Thoracic aorta (tissue), 2 donors: ENCODE data around the gene PTPRG. TPM values are rescaled to one million over a fixed set of nuclear protein-coding genes. Genes with fewer than 3 reads are reported as not detected.

Experiments used
- ATAC-seq: fragments of 150-250 bp; one replicate; pipeline ENCODE4 v1.8.0; 2017; ENCODE audit warnings: low read depth; ENCODE audit not compliant: insufficient number of reproducible peaks, low FRiP score
- DNase-seq: peaks from one replicate; pipeline ENCODE4 v3.0.0-alpha.2; 2020; ENCODE audit warnings: low spot score
- H3K27ac ChIP-seq, 2 donors: fragments of 200-600 bp; sonication (generic); 1 replicate in 1 of 2; 2 replicates in 1 of 2; pipeline ENCODE4 v1.5.1; 2016; ENCODE audit warnings: mild to moderate bottlenecking in 2 of 2, moderate library complexity in 2 of 2
- H3K27me3 ChIP-seq: fragments of 200-600 bp; sonication (generic); replicated peaks from 2 replicates; pipeline ENCODE4 v1.6.0; 2016; ENCODE audit warnings: mild to moderate bottlenecking; ENCODE audit not compliant: insufficient read depth
- H3K36me3 ChIP-seq: fragments of 200-600 bp; sonication (generic); one replicate; pipeline ENCODE4 v1.5.1; 2016
- H3K4me1 ChIP-seq, 2 donors: fragments of 200-600 bp; sonication (generic); 1 replicate in 1 of 2; 2 replicates in 1 of 2; pipeline versions ENCODE4 v1.5.1 to v1.6.0; 2016; ENCODE audit warnings: low read depth in 2 of 2, mild to moderate bottlenecking in 1 of 2; ENCODE audit not compliant: control insufficient read depth in 1 of 2
- H3K4me3 ChIP-seq: fragments of 200-600 bp; sonication (generic); 2 replicates; pipeline ENCODE4 v1.5.1; 2016; ENCODE audit warnings: mild to moderate bottlenecking
- H3K9me3 ChIP-seq: fragments of 200-600 bp; sonication (generic); 2 replicates; pipeline ENCODE4 v1.5.1; 2016
- total RNA-seq, 2 donors: library from RNA; depleted of rRNA; stranded (reverse); fragments of >200 nt; gene quantifications; one replicate each; pipeline versions ENCODE4 v1.1.0 to v1.2.3, GENCODE V29; 2016
- TF ChIP-seq, protein P1 (sequence below): fragments of 200-600 bp; sonication (generic); IDR thresholded peaks from one replicate; pipeline ENCODE4 v1.5.1; 2019; ENCODE audit warnings: antibody characterized with exemption

PTPRG gene
- total RNA-seq, 2 donors from 2014 or later: 154 to 208 TPM

DNA sequence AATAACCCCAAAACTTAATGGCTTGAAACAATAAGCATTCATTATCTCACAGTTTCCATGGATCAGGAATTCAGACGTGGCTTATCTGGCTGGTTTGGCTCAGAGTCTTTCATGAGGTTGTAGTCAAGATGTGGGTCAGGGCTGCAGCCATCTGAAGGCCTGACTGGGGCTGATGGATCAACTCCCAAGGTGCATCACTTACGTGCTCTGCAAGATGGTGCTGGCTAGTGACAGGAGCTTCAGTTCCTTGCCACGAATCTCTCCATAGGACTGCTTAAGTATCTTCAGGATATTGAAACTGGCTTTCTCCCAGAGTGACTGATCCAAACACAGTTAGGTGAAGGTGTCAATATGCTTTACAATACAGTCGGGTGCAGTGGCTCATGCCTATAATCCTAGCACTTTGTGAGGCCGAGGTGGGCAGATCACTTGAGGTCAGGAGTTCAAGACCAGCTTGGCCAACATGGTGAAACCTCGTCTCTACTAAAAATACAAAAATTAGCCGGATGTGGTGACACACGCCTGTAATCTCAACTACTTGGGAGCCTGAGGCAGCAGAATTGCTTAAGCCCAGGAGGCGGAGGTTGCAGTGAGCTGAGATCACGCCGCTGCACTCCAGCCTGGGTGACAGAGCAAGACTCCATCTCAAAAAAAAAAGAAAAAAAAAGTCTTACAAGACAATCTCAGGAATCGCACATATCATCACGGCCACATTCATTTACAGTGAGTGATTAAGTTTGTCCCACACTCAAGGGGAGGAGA is 28.5 kb upstream of the PTPRG start:
- no peak for DNase-seq
- no peak overlapping the region for H3K4me3 ChIP-seq
- H3K27ac ChIP-seq: no peak overlapping the region
- no peaks in the 10 kb centered on the region for H3K27me3 ChIP-seq
- H3K4me1 ChIP-seq: no peaks in the 10 kb centered on the region
- H3K9me3 ChIP-seq: no peaks in the 10 kb centered on the region
- H3K36me3 ChIP-seq: no peaks in the 10 kb centered on the region
- ATAC-seq: no peak
- TF ChIP-seq, protein P1, sequence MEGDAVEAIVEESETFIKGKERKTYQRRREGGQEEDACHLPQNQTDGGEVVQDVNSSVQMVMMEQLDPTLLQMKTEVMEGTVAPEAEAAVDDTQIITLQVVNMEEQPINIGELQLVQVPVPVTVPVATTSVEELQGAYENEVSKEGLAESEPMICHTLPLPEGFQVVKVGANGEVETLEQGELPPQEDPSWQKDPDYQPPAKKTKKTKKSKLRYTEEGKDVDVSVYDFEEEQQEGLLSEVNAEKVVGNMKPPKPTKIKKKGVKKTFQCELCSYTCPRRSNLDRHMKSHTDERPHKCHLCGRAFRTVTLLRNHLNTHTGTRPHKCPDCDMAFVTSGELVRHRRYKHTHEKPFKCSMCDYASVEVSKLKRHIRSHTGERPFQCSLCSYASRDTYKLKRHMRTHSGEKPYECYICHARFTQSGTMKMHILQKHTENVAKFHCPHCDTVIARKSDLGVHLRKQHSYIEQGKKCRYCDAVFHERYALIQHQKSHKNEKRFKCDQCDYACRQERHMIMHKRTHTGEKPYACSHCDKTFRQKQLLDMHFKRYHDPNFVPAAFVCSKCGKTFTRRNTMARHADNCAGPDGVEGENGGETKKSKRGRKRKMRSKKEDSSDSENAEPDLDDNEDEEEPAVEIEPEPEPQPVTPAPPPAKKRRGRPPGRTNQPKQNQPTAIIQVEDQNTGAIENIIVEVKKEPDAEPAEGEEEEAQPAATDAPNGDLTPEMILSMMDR: no peak

DNA sequence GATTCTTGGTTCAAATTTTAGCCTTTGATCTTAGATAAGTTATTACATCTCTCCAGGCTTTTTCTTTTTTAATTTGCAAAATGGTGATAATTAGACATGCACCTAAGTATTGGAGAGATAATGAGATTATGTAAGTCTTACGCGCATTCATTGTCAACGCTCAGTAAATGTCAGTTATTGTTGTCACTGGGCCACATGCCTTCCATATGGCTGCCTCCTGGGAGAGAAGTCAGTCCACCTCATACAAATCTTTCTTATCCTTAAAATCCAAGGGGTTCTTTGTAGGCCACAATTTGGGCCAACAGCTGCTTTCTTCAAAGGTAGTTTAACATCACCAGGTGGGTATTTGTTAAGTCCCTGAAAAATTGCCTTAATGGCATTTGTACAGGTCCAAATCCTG is 25.5 kb upstream of the PTPRG start:
- Histone ChIP-seq H3K27ac (no peak overlapping the region), H3K27me3 (no peaks in the 10 kb centered on the region), H3K9me3 (no peaks in the 10 kb centered on the region), H3K36me3 (no peaks in the 10 kb centered on the region), H3K4me1 (no peaks in the 10 kb centered on the region), H3K4me3 (no peak overlapping the region)
- ATAC-seq (no peak), DNase-seq (no peak)
- TF ChIP-seq, protein P1: no peak

- H3K9me3 ChIP-seq: no peaks in the 10 kb centered on the region
- no peaks in the 10 kb centered on the region for H3K36me3 ChIP-seq
- H3K4me3 ChIP-seq: no peak overlapping the region
- no peak for ATAC-seq
- no peaks in the 10 kb centered on the region for H3K27me3 ChIP-seq
- TF ChIP-seq, protein P1: no peak
- no peaks in the 10 kb centered on the region for H3K4me1 ChIP-seq
- H3K27ac ChIP-seq: no peak overlapping the region
- DNase-seq: no peak
These were observed 24.0 kb upstream of the PTPRG start for GRCh38 chr3:61537366-61537765.

- H3K4me1 ChIP-seq: no peaks in the 10 kb centered on the region
- H3K9me3 ChIP-seq: no peaks in the 10 kb centered on the region
- no peak overlapping the region for H3K27ac ChIP-seq
- no peak overlapping the region for H3K4me3 ChIP-seq
- TF ChIP-seq, protein P1: no peak
- DNase-seq (no peak), ATAC-seq (no peak)
- H3K36me3 ChIP-seq: no peaks in the 10 kb centered on the region
- no peaks in the 10 kb centered on the region for H3K27me3 ChIP-seq
These were observed 22.9 kb upstream of the PTPRG start for GRCh38 chr3:61538486-61538885.

GRCh38 chr3:61541694-61542093 is 19.7 kb upstream of the PTPRG start:
- Histone ChIP-seq H3K4me1 (no peaks in the 10 kb centered on the region), H3K27me3 (no peaks in the 10 kb centered on the region), H3K36me3 (no peaks in the 10 kb centered on the region), H3K9me3 (no peaks in the 10 kb centered on the region), H3K27ac (no peak overlapping the region), H3K4me3 (no peak overlapping the region)
- ATAC-seq (no peak), DNase-seq (no peak)
- TF ChIP-seq, protein P1: no peak
